ENCODE results near the gene DNAH12. TPM values are rescaled to one million over a fixed set of nuclear protein-coding genes. Genes with fewer than 3 reads are reported as not detected.

Gene DNAH12
- total RNA-seq, 1 donor from 2014 or later: 0.02 TPM

- DNase-seq (no peak), ATAC-seq (no peak)
- intact Hi-C loops (cut with micrococcal nuclease): no loop called here
Observed at GRCh38 chr3:57274845-57275244, 269.3 kb downstream of the DNAH12 start.

DNA sequence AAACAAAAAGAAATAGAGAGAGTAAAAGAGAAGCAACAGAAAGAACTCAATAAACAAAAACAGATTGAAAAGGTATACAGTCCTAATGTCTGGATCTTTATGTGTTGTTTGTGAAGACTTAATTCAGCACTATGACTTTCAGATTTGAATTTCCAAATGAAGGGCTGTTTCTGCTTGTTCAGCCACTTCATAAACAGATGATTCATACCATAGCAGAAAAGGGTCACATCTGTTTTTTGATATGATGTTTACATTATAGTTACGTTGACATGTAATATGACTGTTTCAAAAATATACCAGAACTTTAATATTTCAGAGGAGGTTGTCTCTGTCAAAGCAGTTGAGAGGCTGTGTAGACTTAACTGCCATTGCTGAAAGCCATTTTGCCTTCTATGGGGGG, 275.7 kb downstream of the DNAH12 start:
- ATAC-seq (no peak), DNase-seq (no peak)
- intact Hi-C loops (cut with micrococcal nuclease): no loop called here

GRCh38 chr3:57261929-57262328, 282.2 kb downstream of the DNAH12 start:
- ATAC-seq: no peak
- no peak for DNase-seq
- intact Hi-C loops (cut with micrococcal nuclease): no loop called here

- intact Hi-C loops (cut with micrococcal nuclease): no loop called here
- DNase-seq (no peak), ATAC-seq (no peak)
Observed at GRCh38 chr3:57261119-57261518, 283.0 kb downstream of the DNAH12 start.

- ATAC-seq: no peak
Observed at GRCh38 chr3:57257678-57258077, 286.5 kb downstream of the DNAH12 start.

DNA sequence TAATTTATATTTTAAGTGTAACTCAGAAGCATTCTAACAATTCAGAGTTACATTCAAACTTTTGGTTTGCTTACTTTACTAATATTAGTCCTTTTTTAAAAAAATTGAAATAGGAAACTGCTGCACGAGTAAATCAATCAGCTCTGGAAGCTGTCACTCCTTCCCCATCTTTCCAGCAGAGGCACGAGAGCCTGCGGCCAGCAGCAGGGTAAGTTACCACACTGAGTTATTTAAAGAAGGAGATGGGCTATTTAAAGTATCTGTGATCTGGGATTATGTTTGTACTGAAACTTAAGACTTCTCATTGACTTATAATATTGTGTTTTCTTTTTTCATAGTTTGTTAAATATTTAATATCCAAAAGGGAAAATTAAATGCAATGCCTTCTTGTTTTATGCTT, 287.3 kb downstream of the DNAH12 start:
- peak; percentile 84 for ATAC-seq
- intact Hi-C loops (cut with micrococcal nuclease): no loop called here
- DNase-seq: peak; percentile 51

More at GRCh38 chr3:57257678-57258077, 286.5 kb downstream of the DNAH12 start:
- intact Hi-C loops (cut with micrococcal nuclease): no loop called here
- DNase-seq: no peak

DNA sequence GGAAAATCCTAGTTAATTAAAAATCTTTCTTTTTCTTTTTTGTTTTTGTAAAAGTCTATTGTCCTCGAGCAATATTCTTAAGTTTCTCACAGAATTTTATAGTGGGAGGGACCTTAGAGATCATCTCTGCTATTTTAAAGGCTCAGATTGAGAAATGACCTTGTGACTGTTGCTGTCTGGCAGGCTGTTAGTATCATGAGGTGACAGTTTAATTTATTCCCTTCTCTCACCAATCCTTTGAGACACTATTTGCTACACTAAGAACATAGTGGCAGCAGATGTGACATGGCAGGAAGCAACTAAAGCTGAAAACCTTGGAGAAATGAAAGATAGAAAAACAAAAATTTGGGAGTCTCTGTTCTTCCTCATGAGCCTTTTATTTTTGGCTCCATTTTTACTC, 291.7 kb downstream of the DNAH12 start:
- intact Hi-C loops (cut with micrococcal nuclease): no loop called here
- no peak for DNase-seq
- peak; percentile 81 for ATAC-seq

DNA sequence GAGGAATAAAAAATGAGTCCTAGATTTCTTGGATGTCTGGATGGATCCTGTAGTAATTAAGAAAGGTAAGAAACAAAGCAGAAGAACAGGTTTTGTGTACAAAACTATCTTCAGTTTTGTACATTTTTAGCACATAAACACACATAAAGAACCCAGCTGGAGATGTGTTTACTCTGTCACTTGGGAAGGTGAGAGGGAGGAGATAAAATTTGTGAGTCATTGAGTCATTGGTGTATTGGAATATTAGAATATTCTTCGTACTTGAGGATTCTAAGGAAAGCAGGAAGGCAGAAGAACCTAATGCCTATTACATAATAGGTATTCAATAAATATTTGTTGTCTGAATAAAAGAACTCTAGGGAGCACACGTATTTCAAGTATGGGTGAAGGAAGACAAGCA, 299.2 kb downstream of the DNAH12 start:
- intact Hi-C loops (cut with micrococcal nuclease): no loop called here

More for the DNA sequence above, 299.2 kb downstream of the DNAH12 start:
- DNase-seq (no peak), ATAC-seq (no peak)

Other genes with a start within 250 kb of the DNAH12 start
- gene PDE12, start 11.9 kb upstream of the DNAH12 start, total RNA-seq: 11.0 TPM
- gene ARF4, start 53.0 kb upstream of the DNAH12 start, total RNA-seq: 61.0 TPM
- 18.5 TPM for gene DENND6A, start 148.7 kb upstream of the DNAH12 start, total RNA-seq
- gene SLMAP, start 212.0 kb upstream of the DNAH12 start, total RNA-seq: 263 TPM

All from left ventricle myocardium superior (tissue), 1 donor.